Choroid plexus epithelial cell (primary cell): ENCODE data around the gene SLC25A20.
A peak's percentile ranks its signal among the peaks of the same experiment; 100 is the strongest.

Source experiments
- DNase-seq: peaks from one replicate; pipeline ENCODE4 v3.0.0-alpha.2; 2010; ENCODE audit warnings: low read depth
- H3K4me3 ChIP-seq: 2 replicates; pipeline ENCODE4 v1.5.1; 2011; ENCODE audit warnings: low read depth, mild to moderate bottlenecking, control low read depth, low read length, moderate library complexity
- TF ChIP-seq, protein P1 (sequence below): conservative IDR thresholded peaks from 2 replicates; pipeline ENCODE4 v1.5.1; 2011; ENCODE audit warnings: low read depth, mild to moderate bottlenecking, control low read depth, inconsistent platforms, low read length, moderate library complexity

The SLC25A20 gene, protein sequence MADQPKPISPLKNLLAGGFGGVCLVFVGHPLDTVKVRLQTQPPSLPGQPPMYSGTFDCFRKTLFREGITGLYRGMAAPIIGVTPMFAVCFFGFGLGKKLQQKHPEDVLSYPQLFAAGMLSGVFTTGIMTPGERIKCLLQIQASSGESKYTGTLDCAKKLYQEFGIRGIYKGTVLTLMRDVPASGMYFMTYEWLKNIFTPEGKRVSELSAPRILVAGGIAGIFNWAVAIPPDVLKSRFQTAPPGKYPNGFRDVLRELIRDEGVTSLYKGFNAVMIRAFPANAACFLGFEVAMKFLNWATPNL

DNA sequence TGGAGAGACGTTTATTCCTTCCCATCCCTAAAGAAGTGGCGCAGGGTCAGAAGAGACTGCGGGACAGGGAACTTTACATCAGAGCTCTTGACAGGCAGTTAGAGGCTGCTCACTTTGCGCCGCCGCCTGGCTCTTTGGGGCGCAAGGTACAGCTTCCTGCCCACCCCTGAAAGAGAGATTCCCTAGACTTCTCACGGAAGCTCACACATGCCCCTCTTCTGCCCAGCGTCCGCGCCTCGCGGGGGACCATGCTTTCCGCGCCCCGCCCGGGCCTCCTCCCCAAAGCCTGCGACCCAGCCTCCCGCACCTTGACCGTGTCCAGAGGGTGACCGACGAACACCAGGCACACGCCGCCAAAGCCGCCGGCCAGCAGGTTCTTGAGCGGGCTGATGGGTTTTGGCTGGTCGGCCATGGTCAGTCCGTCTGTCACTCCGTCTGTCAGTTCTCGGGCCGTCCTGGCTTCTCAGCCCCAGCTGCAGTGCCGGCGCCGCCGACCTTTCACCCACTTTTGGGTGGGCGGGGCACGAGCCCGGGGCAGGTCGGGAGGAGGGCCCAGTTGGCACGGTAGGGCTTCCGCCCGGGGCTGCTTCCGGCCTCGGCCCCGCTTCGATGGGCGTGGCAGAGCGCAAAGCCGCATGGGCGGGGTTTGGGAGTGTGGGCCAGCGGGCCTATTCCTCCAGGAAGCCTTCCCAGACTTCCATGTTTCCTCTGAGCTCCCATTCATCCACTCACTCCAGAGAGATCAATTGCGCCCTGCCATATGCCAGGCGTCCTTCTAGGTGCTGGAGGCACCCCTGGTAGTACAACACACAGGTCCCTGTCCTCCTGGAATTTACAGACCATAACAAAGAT is at the start of gene SLC25A20:
SLC25A20 (minus strand) TSS at position 500 of the 852 bp plus-strand sequence; CDS start at position 412, 88 bp downstream.
- peak; percentile 80 for DNase-seq
- TF ChIP-seq, protein P1, sequence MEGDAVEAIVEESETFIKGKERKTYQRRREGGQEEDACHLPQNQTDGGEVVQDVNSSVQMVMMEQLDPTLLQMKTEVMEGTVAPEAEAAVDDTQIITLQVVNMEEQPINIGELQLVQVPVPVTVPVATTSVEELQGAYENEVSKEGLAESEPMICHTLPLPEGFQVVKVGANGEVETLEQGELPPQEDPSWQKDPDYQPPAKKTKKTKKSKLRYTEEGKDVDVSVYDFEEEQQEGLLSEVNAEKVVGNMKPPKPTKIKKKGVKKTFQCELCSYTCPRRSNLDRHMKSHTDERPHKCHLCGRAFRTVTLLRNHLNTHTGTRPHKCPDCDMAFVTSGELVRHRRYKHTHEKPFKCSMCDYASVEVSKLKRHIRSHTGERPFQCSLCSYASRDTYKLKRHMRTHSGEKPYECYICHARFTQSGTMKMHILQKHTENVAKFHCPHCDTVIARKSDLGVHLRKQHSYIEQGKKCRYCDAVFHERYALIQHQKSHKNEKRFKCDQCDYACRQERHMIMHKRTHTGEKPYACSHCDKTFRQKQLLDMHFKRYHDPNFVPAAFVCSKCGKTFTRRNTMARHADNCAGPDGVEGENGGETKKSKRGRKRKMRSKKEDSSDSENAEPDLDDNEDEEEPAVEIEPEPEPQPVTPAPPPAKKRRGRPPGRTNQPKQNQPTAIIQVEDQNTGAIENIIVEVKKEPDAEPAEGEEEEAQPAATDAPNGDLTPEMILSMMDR, result peak; percentile 16
- peak within 1 kb of the TSS; percentile 71 for H3K4me3 ChIP-seq

DNA sequence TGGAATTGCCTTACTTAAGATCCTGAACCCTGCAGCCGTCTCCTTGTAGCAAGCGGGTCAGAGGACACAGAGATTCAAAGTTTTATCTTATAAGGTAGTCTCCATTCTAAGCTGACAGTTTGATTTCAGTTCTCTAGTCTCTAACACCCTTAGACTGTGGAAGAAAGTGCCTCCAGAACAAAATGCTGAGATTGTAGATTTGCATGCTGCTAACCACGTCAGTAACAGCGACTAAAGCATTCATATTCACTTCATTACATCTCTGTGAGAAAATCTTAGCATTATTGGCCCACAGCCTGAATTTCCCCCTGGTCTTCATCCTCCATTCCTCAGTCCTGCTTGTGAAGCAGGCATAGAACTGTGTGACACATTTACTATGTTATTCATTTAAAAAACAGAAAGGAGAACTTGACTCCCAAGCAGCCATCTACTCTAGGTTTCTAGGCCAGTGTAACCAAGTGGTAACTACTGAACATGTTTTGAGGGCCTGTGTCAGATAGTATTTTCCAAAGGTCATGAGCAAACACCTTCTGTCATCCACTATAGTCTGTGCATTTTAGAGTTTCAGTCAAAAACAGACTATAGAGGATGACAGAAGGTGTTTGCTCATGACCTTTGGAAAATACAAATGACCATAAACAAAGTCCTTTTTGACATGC is 47.3 kb upstream of the SLC25A20 start:
- no peak for DNase-seq
- TF ChIP-seq, protein P1, result no peak
- no peak overlapping the region for H3K4me3 ChIP-seq

DNA sequence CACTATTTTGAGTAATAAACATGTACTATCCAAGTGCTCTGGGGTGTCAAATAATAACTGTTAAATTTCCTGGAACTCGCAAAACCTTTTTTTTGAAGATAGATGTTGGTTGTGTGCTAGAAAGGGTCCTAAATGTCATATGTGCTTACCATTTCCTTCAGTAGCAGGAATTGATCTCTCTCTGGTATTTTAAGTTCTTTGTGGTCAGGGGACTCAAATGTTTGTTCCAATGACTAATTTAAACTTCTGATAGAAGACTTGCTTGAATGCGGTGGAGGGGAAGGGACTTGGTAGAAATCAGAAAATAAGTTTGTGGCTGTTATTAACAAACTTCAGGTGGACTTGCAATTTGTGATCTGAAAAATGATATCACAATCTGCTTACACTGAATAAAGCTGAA is 46.8 kb upstream of the SLC25A20 start:
- H3K4me3 ChIP-seq, result no peak overlapping the region
- no peak for DNase-seq
- TF ChIP-seq, protein P1, result no peak

DNA sequence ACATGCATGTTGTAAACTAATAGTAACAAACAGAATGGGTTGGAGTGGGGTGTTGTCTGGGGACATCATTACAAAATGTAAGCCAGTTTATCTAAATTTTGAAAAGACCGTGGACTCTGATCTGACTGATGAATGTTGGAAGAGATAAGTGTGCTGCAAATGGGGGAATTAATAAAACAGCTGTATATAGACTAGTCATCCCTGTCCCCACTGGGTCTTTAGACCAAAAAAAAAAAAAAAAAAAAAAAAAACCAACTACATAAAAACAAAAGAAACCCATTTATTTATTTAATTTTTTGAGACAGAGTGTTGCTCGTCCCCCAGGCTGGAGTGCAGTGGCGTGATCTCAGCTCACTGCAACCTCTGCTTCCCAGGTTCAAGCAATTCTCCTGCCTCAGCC is 40.0 kb upstream of the SLC25A20 start:
- no peak for DNase-seq
- TF ChIP-seq, protein P1, result no peak
- no peak overlapping the region for H3K4me3 ChIP-seq

DNA sequence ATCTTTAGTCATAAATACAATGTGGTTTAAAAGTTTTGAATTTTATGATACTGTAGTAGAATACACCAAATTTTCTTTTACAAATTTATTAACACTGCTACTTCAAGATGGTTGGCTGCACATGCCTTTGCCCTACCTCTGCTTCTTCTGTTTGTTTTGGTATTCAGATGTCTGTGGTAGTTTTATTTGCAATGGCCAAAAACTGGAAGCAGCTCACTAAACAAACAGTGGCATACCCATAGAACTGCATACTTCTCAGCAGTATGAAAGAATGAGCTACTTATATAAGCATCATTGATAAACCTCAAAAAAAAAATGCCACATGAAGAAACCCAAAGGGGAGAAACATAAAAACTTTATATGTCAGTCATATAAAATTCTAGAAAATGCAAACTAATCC is 39.5 kb upstream of the SLC25A20 start:
- TF ChIP-seq, protein P1, result no peak
- DNase-seq, result peak; percentile 30
- no peak overlapping the region for H3K4me3 ChIP-seq

DNA sequence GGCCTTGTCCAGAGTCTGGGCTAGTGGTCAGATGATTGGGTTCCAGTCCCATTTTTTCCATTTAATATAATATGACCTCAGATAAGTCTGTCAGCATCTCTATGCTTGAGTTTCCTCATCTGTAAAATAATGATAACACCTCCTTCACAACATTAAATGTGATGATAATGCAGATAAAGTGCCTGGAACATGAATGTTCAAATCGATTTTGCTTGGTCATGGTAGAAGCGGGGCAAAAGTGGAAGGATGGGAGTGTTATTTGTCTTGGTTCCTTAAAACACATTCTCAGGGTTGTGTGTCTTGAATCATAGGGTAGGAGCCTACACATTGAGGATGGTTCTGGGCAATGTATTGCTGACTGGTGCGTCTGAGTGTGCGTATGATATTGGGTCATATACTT is 36.8 kb upstream of the SLC25A20 start:
- DNase-seq, result no peak
- TF ChIP-seq, protein P1, result no peak
- no peak overlapping the region for H3K4me3 ChIP-seq
